B cell (primary cell): Measurements from ENCODE around the gene DFFB. TPM values are rescaled to one million over a fixed set of nuclear protein-coding genes. Genes with fewer than 3 reads are reported as not detected.

ENCODE experiments used
- ATAC-seq: fragments of 200-7000 bp; cut with Tn5 transposase; one replicate; pipeline ENCODE4 v1.10.0; 2021; ENCODE audit warnings: low read depth, mild to moderate bottlenecking, moderate number of reproducible peaks, moderate library complexity
- CTCF ChIA-PET: fragments of 350-600 bp; sonication (Branson Sonifier 250); formaldehyde crosslinking; loops from one replicate; lab custom pipeline; 2021; ENCODE audit warnings: antibody characterized with exemption, inconsistent platforms; lab: Charles Lee
- POLR2A ChIA-PET: fragments of 350-600 bp; sonication (Branson Sonifier 250); formaldehyde crosslinking; loops from one replicate; lab custom pipeline; 2021; ENCODE audit warnings: antibody characterized with exemption; lab: Charles Lee
- DNase-seq: peaks from one replicate; pipeline ENCODE4 v3.0.0; 2013
- H2AFZ ChIP-seq: 2 replicates; pipeline ENCODE4 v1.6.1; 2012; ENCODE audit warnings: mild to moderate bottlenecking, low read depth, low read length; ENCODE audit not compliant: insufficient read depth, poor library complexity, severe bottlenecking
- H3K27ac ChIP-seq, 2 donors: 1 replicate in 1 of 2; 2 replicates in 1 of 2; pipeline ENCODE4 v1.5.1; 2012 to 2013; ENCODE audit warnings: low read length in 2 of 2, mild to moderate bottlenecking in 2 of 2, moderate library complexity in 1 of 2
- H3K27me3 ChIP-seq, 4 experiments: fragments of 200-600 bp in 1 of 4; sonication (generic) in 1 of 4; replicated peaks in 1 of 4; 1 replicate in 2 of 4; 2 replicates in 2 of 4; pipeline versions ENCODE4 v1.6.1 to v1.7.0; 2013 to 2016; ENCODE audit warnings: low read length in 3 of 4, mild to moderate bottlenecking in 2 of 4, mixed read lengths in 1 of 4, moderate library complexity in 1 of 4; ENCODE audit not compliant: insufficient read depth in 4 of 4, control insufficient read depth in 3 of 4; ENCODE audit errors: control extremely low read depth in 1 of 4
- H3K36me3 ChIP-seq, 2 experiments: replicated peaks in 1 of 2; 1 replicate in 1 of 2; 2 replicates in 1 of 2; pipeline versions ENCODE4 v1.6.1 to v1.7.1; 2013; ENCODE audit warnings: low read length in 1 of 2; ENCODE audit not compliant: insufficient read depth in 2 of 2, control insufficient read depth in 1 of 2; ENCODE audit errors: control extremely low read depth in 1 of 2, extremely low read depth in 1 of 2
- H3K4me1 ChIP-seq, 2 donors: fragments of 200-600 bp in 1 of 2; sonication (generic) in 1 of 2; 1 replicate in 1 of 2; 2 replicates in 1 of 2; pipeline versions ENCODE4 v1.5.1 to v1.6.1; 2013 to 2017; ENCODE audit warnings: low read length in 2 of 2; ENCODE audit not compliant: control insufficient read depth in 2 of 2, insufficient read depth in 2 of 2
- H3K4me2 ChIP-seq: replicated peaks from 2 replicates; pipeline ENCODE3; 2012; ENCODE audit warnings: mild to moderate bottlenecking, low read depth, low read length; ENCODE audit not compliant: poor library complexity, severe bottlenecking
- H3K4me3 ChIP-seq, 5 experiments: fragments of 200-600 bp in 1 of 5; sonication (generic) in 1 of 5; 1 replicate in 3 of 5; 2 replicates in 2 of 5; pipeline versions ENCODE4 v1.5.1 to v1.7.0; 2011 to 2016; ENCODE audit warnings: low read length in 4 of 5, mild to moderate bottlenecking in 4 of 5, low read depth in 2 of 5, control low read depth in 1 of 5, moderate library complexity in 1 of 5; ENCODE audit not compliant: insufficient read depth in 1 of 5; ENCODE audit errors: control extremely low read depth in 1 of 5, extremely low read depth in 1 of 5
- H3K79me2 ChIP-seq: fragments of 200-600 bp; sonication (generic); one replicate; pipeline ENCODE4 v1.6.0; 2016; ENCODE audit warnings: low read length; ENCODE audit not compliant: control insufficient read depth, insufficient read depth
- H3K9ac ChIP-seq: fragments of 200-600 bp; sonication (generic); 2 replicates; pipeline ENCODE4 v1.6.1; 2017; ENCODE audit warnings: mild to moderate bottlenecking, low read length, moderate library complexity
- H3K9me3 ChIP-seq, 3 donors: one replicate each; pipeline versions ENCODE4 v1.6.1 to v1.7.1; 2013; ENCODE audit warnings: low read length in 2 of 3; ENCODE audit not compliant: control insufficient read depth in 2 of 3, insufficient read depth in 1 of 3; ENCODE audit errors: control extremely low read depth in 1 of 3
- H4K20me1 ChIP-seq: 2 replicates; pipeline ENCODE4 v1.6.0; 2012; ENCODE audit warnings: mild to moderate bottlenecking, low read length; ENCODE audit not compliant: insufficient read depth, control insufficient read depth, poor library complexity, severe bottlenecking
- H3K27ac Mint-ChIP-seq: one replicate; pipeline ENCODE4 v1.8.0; 2021; ENCODE audit warnings: mixed read lengths
- H3K27me3 Mint-ChIP-seq: one replicate; pipeline ENCODE4 v1.8.0; 2021; ENCODE audit warnings: mixed read lengths
- H3K4me1 Mint-ChIP-seq: one replicate; pipeline ENCODE4 v1.8.0; 2021; ENCODE audit warnings: mixed read lengths
- H3K4me3 Mint-ChIP-seq: one replicate; pipeline ENCODE4 v1.8.0; 2021; ENCODE audit warnings: mixed read lengths
- H3K9me3 Mint-ChIP-seq: one replicate; pipeline ENCODE4 v1.8.0; 2022; ENCODE audit warnings: mixed read lengths; ENCODE audit not compliant: insufficient read depth
- EZH2 ChIP-seq: IDR thresholded peaks from 2 replicates; pipeline ENCODE4 v1.6.1; 2012; ENCODE audit warnings: borderline replicate concordance, low read depth, mild to moderate bottlenecking, moderate library complexity, low read length; ENCODE audit not compliant: insufficient read depth, poor library complexity, severe bottlenecking
- WGBS: methylation state at CpG from one replicate; pipeline ENCODE4 v1.1.5; 2013; ENCODE audit warnings: missing lambda C conversion rate; ENCODE audit not compliant: insufficient coverage; 5-methylcytosine and 5-hydroxymethylcytosine counted together
- intact Hi-C: fragments of 100-400 bp; cut with micrococcal nuclease; formaldehyde crosslinking; loops from one replicate; pipeline ENCODE4 v1.10.0; 2022
- polyA plus RNA-seq: library from polyadenylated mRNA; depleted of rRNA; stranded (reverse); fragments of >200 nt; gene quantifications from 2 replicates; pipeline ENCODE4 v1.2.3, GENCODE V29; 2012
- total RNA-seq, 2 donors: library from RNA; stranded (reverse); fragments of 120-200 nt in 1 of 2; gene quantifications; 1 replicate in 1 of 2; 2 replicates in 1 of 2; pipeline versions ENCODE4 v1.2.3 to v1.2.4, GENCODE V29; 2013 to 2022
- TF ChIP-seq, protein P1 (sequence below): fragments of 200-600 bp; IDR thresholded peaks from one replicate; pipeline ENCODE4 v1.8.0; 2022; ENCODE audit warnings: antibody characterized with exemption, mild to moderate bottlenecking

DFFB gene
- total and polyA plus RNA-seq, 2 donors (not counting 1 experiment from before 2014, with no cell fraction given) = 14.0 to 17.4 TPM

DNA sequence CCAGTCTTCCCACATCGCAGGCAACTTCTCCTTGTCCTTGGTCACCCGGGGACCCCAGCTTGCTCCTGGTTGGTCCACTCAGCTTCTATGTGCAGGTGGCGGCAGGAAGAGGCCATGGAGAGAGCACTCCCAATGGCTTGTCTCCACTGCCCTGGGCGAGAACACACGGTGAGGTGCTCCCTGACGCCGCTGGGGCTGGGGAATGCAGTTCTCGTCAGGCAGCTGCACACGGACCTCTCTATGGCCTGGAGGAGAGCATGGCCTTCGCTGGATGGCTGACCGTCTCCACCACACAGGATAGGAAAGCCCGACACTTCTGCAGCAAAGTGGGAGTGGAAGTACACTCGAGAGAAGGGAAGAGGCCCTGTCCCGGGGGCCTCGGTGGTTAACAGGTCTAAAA, 31.0 kb downstream of the DFFB start:
- no peaks in the 10 kb centered on the region for H3K27me3 ChIP-seq
- no peak overlapping the region for H2AFZ ChIP-seq
- intact Hi-C loops = no loop called here
- no peaks in the 10 kb centered on the region for H3K9me3 Mint-ChIP-seq
- H3K4me1 Mint-ChIP-seq = peaks cover 18% of the 10 kb centered on the region
- CTCF ChIA-PET = no interaction called here
- peaks cover 21 to 64% of the 10 kb centered on the region in 2 experiments for H3K36me3 ChIP-seq
- no peak overlapping the region for H3K4me3 ChIP-seq
- TF ChIP-seq, protein P1, sequence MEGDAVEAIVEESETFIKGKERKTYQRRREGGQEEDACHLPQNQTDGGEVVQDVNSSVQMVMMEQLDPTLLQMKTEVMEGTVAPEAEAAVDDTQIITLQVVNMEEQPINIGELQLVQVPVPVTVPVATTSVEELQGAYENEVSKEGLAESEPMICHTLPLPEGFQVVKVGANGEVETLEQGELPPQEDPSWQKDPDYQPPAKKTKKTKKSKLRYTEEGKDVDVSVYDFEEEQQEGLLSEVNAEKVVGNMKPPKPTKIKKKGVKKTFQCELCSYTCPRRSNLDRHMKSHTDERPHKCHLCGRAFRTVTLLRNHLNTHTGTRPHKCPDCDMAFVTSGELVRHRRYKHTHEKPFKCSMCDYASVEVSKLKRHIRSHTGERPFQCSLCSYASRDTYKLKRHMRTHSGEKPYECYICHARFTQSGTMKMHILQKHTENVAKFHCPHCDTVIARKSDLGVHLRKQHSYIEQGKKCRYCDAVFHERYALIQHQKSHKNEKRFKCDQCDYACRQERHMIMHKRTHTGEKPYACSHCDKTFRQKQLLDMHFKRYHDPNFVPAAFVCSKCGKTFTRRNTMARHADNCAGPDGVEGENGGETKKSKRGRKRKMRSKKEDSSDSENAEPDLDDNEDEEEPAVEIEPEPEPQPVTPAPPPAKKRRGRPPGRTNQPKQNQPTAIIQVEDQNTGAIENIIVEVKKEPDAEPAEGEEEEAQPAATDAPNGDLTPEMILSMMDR = no peak
- no peak for TF ChIP-seq EZH2
- H3K27me3 Mint-ChIP-seq = no peaks in the 10 kb centered on the region
- no peak overlapping the region for H3K4me2 ChIP-seq
- no peak overlapping the region for H3K27ac ChIP-seq
- POLR2A ChIA-PET = no interaction called here
- peaks cover 8 to 20% of the 10 kb centered on the region in 2 donors for H3K4me1 ChIP-seq
- no peak for ATAC-seq
- DNase-seq = no peak
- H4K20me1 ChIP-seq = peaks cover 17% of the 10 kb centered on the region
- H3K4me3 Mint-ChIP-seq = no peak overlapping the region
- H3K9me3 ChIP-seq = no peaks in the 10 kb centered on the region
- H3K9ac ChIP-seq = no peak overlapping the region
- WGBS = 91% methylated on average over 15 of the region's 15 CpGs
- no peak overlapping the region for H3K27ac Mint-ChIP-seq
- H3K79me2 ChIP-seq = peaks cover 24% of the 10 kb centered on the region

DNA sequence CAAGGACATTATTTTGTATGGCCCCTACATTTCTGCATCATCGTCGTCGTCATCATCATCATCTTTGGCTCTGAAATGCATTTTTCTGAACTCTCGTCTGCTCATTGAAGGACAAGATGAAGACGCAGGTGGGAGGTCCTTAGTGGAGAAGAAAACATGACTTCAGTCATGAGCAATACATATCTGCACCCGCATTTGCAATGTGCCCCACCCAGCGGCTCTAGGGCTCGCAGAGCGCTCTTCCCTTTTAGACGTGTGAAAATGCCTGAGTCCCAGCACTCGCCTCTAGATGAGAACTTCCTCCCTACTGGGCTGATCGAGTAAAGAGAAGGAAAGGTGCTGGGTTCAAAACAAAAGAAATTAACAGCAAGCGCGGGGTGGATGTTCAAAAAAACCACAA, 32.7 kb downstream of the DFFB start:
- H3K79me2 ChIP-seq = peaks cover 40% of the 10 kb centered on the region
- H3K4me2 ChIP-seq = no peak overlapping the region
- ChIA-PET POLR2A (no interaction called here), CTCF (no interaction called here)
- intact Hi-C loops = no loop called here
- Mint-ChIP-seq H3K27me3 (no peaks in the 10 kb centered on the region), H3K4me1 (peaks cover 19% of the 10 kb centered on the region), H3K27ac (no peak overlapping the region), H3K9me3 (no peaks in the 10 kb centered on the region), H3K4me3 (no peak overlapping the region)
- DNase-seq (no peak), ATAC-seq (no peak)
- H3K27me3 ChIP-seq = no peaks in the 10 kb centered on the region
- peaks cover 29% of the 10 kb centered on the region for H4K20me1 ChIP-seq
- TF ChIP-seq EZH2 = no peak
- TF ChIP-seq, protein P1 = no peak
- no peak overlapping the region for H3K9ac ChIP-seq
- H3K9me3 ChIP-seq = no peaks in the 10 kb centered on the region
- H3K4me1 ChIP-seq = peaks cover 8 to 25% of the 10 kb centered on the region in 2 donors
- no peak overlapping the region for H3K27ac ChIP-seq
- H2AFZ ChIP-seq = no peak overlapping the region
- WGBS = 95% methylated on average over 6 of the region's 14 CpGs
- H3K4me3 ChIP-seq = no peak overlapping the region
- peaks cover 18 to 51% of the 10 kb centered on the region in 2 experiments for H3K36me3 ChIP-seq
